HEK293T (cell line): ENCODE data around the gene ANKS6.

Experiments used
- CTCF ChIA-PET: fragments of 350-600 bp; formaldehyde crosslinking; extraction: SDS; loops from one replicate; lab custom pipeline; 2021; ENCODE audit warnings: antibody characterized with exemption, inconsistent platforms; lab: Yijun Ruan, JAX
- POLR2A ChIA-PET: fragments of 350-600 bp; formaldehyde crosslinking; extraction: SDS; loops from one replicate; lab custom pipeline; 2020; ENCODE audit warnings: antibody characterized with exemption, inconsistent platforms; lab: Yijun Ruan, JAX
- DNase-seq: peaks from one replicate; pipeline ENCODE4 v3.0.0; 2012; ENCODE audit warnings: mixed read lengths; ENCODE audit errors: extremely low spot score
- ARNT ChIP-seq: fragments of 450-650 bp; IDR thresholded peaks from 2 replicates; pipeline ENCODE4 v1.6.1; 2017; ENCODE audit warnings: mild to moderate bottlenecking
- BHLHE40 ChIP-seq: fragments of 450-650 bp; IDR thresholded peaks from 2 replicates; pipeline ENCODE4 v1.6.1; 2016; ENCODE audit warnings: mild to moderate bottlenecking, moderate library complexity, borderline replicate concordance
- CTBP1 ChIP-seq: fragments of 450-650 bp; IDR thresholded peaks from 2 replicates; pipeline ENCODE4 v1.6.1; 2016; ENCODE audit warnings: borderline replicate concordance
- ELF4 ChIP-seq: fragments of 450-650 bp; IDR thresholded peaks from 2 replicates; pipeline ENCODE4 v1.6.1; 2017; ENCODE audit warnings: antibody characterized with exemption
- FOXA1 ChIP-seq: fragments of 450-650 bp; IDR thresholded peaks from 2 replicates; pipeline ENCODE4 v1.6.1; 2016; ENCODE audit warnings: mild to moderate bottlenecking
- FOXK2 ChIP-seq: fragments of 450-650 bp; IDR thresholded peaks from 2 replicates; pipeline ENCODE4 v1.6.1; 2016; ENCODE audit warnings: mild to moderate bottlenecking
- FOXM1 ChIP-seq: fragments of 450-650 bp; IDR thresholded peaks from 2 replicates; pipeline ENCODE4 v1.6.1; 2017; ENCODE audit warnings: mild to moderate bottlenecking, borderline replicate concordance
- HDGF ChIP-seq: fragments of 450-650 bp; IDR thresholded peaks from 2 replicates; pipeline ENCODE4 v1.6.1; 2017; ENCODE audit warnings: antibody characterized with exemption, borderline replicate concordance
- L3MBTL2 ChIP-seq: fragments of 450-650 bp; conservative IDR thresholded peaks from 2 replicates; pipeline ENCODE4 v1.6.1; 2016; ENCODE audit warnings: mild to moderate bottlenecking
- LEF1 ChIP-seq: fragments of 450-650 bp; IDR thresholded peaks from 2 replicates; pipeline ENCODE4 v1.6.1; 2017; ENCODE audit warnings: mild to moderate bottlenecking, borderline replicate concordance
- NFRKB ChIP-seq: fragments of 450-650 bp; IDR thresholded peaks from 2 replicates; pipeline ENCODE4 v1.6.1; 2016; ENCODE audit warnings: mild to moderate bottlenecking, moderate library complexity
- PKNOX1 ChIP-seq: fragments of 450-650 bp; IDR thresholded peaks from 2 replicates; pipeline ENCODE4 v1.6.1; 2016
- SP1 ChIP-seq: fragments of 450-650 bp; IDR thresholded peaks from 2 replicates; pipeline ENCODE4 v1.6.1; 2017
- SUZ12 ChIP-seq: fragments of 450-650 bp; IDR thresholded peaks from 2 replicates; pipeline ENCODE4 v1.6.1; 2016; ENCODE audit warnings: mild to moderate bottlenecking
- TARDBP ChIP-seq: fragments of 450-650 bp; IDR thresholded peaks from 2 replicates; pipeline ENCODE4 v1.6.1; 2016
- ZNF384 ChIP-seq: fragments of 450-650 bp; IDR thresholded peaks from 2 replicates; pipeline ENCODE4 v1.6.1; 2016

Gene ANKS6

GRCh38 chr9:98708103-98708932, 88.0 kb downstream of the ANKS6 start:
- TF ChIP-seq FOXM1 (no peak), LEF1 (no peak)
- POLR2A ChIA-PET: no interaction called here
- no peak for DNase-seq
- CTCF ChIA-PET: no interaction called here

- TF ChIP-seq ZNF384 (no peak), LEF1 (no peak), SP1 (no peak), FOXM1 (no peak), TARDBP (no peak), SUZ12 (no peak), ELF4 (no peak), FOXA1 (no peak), CTBP1 (no peak), HDGF (no peak), FOXK2 (no peak), ARNT (no peak), BHLHE40 (no peak), PKNOX1 (no peak), NFRKB (no peak), L3MBTL2 (no peak)
- CTCF ChIA-PET: interaction anchor here (0.8 kb wide), 1 partner anchor 171 kb away, joined by 3 read pairs; no protein-coding TSS in a partner anchor
- DNase-seq: peak; percentile 80
- POLR2A ChIA-PET: no interaction called here
Observed at GRCh38 chr9:98707166-98708102, 88.9 kb downstream of the ANKS6 start.

- ChIA-PET CTCF (interaction anchor here (0.6 to 0.9 kb wide), 3 partner anchors 16 to 175 kb away, joined by 3 read pairs; no protein-coding TSS in a partner anchor), POLR2A (no interaction called here)
- no peak for DNase-seq
- TF ChIP-seq ZNF384 (no peak), ARNT (no peak), FOXK2 (no peak), FOXA1 (no peak), SP1 (no peak), LEF1 (no peak), CTBP1 (no peak), NFRKB (no peak), PKNOX1 (no peak), FOXM1 (no peak)
Observed at GRCh38 chr9:98706651-98707165, 89.6 kb downstream of the ANKS6 start.

GRCh38 chr9:98702835-98703380, 93.4 kb downstream of the ANKS6 start:
- ChIA-PET CTCF (no interaction called here), POLR2A (no interaction called here)
- no peak for TF ChIP-seq ZNF384
- TF ChIP-seq NFRKB: no peak
- TF ChIP-seq TARDBP: no peak
- no peak for TF ChIP-seq FOXK2
- no peak for TF ChIP-seq LEF1
- no peak for TF ChIP-seq CTBP1
- TF ChIP-seq ARNT: no peak
- no peak for TF ChIP-seq FOXA1
- no peak for TF ChIP-seq FOXM1
- no peak for TF ChIP-seq HDGF
- no peak for TF ChIP-seq ELF4
- TF ChIP-seq SUZ12: no peak
- no peak for DNase-seq

- DNase-seq: no peak
- POLR2A ChIA-PET: no interaction called here
- CTCF ChIA-PET: no interaction called here
- TF ChIP-seq FOXK2 (no peak), LEF1 (no peak), SUZ12 (no peak)
Observed at GRCh38 chr9:98702340-98702739, 94.0 kb downstream of the ANKS6 start.

- no peak for DNase-seq
- CTCF ChIA-PET: no interaction called here
- POLR2A ChIA-PET: no interaction called here
- no peak for TF ChIP-seq LEF1
- no peak for TF ChIP-seq FOXM1
- no peak for TF ChIP-seq BHLHE40
- TF ChIP-seq ZNF384: no peak
- no peak for TF ChIP-seq FOXK2
- no peak for TF ChIP-seq SUZ12
- no peak for TF ChIP-seq CTBP1
- TF ChIP-seq HDGF: no peak
- no peak for TF ChIP-seq ELF4
- no peak for TF ChIP-seq L3MBTL2
- no peak for TF ChIP-seq FOXA1
- no peak for TF ChIP-seq ARNT
- TF ChIP-seq SP1: no peak
- no peak for TF ChIP-seq TARDBP
Observed at GRCh38 chr9:98701576-98701975, 94.8 kb downstream of the ANKS6 start.
